ENCODE data around the gene DLL4.

Gene DLL4

DNA sequence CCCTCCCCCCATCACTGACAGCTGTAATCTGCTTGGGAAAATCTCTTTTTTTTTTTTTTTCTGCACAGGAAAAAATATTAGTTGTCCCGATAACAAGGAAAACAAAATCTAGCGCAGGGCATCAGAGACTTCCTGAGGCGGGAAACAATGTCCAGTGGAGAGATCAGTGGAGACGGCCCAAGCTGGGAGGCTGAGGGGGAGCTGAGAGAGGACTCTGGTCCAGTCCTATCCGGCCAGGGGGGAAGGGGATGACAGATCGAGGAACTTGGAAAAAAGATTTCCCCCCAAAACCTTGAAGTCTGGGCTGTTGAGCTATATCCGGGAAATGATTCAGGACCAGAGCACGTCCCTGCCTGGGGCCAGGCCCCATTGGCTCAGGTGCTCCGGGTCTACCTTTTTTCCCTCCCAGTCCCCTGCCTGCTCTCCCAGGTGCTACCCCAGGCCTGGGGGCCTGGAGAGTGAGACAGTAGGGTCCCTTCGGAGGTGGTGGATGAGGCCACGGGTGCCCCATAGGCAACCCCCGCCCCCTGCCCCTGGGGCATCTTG, 14.0 kb upstream of the DLL4 start:
- FAIRE-seq (no peak), DNase-seq (ENCODE audit: insufficient read length, low spot score) (no peak)
- no peak for TF ChIP-seq POLR2AphosphoS5 (IDR thresholded peaks at IDR 0.05; ENCODE audit: low read depth, low read length)
- TF ChIP-seq PAX5 (IDR thresholded peaks at IDR 0.05; ENCODE audit: insufficient read depth, low read length, severe bottlenecking) = no peak
- no peak for TF ChIP-seq POLR2A (IDR thresholded peaks at IDR 0.05; ENCODE audit: low read depth, low read length)
- no peak for TF ChIP-seq SPI1 (IDR thresholded peaks at IDR 0.05; ENCODE audit: low read depth, low read length)
- no peak for TF ChIP-seq TAF1 (IDR thresholded peaks at IDR 0.05; ENCODE audit: low read depth, low read length)
- no peak for TF ChIP-seq POU2F2 (IDR thresholded peaks at IDR 0.05; ENCODE audit: low read depth, low read length)

- DNase-seq (ENCODE audit: insufficient read length, low spot score) = no peak
These were observed 13.5 kb upstream of the DLL4 start for GRCh38 chr15:40915679-40916078.

GRCh38 chr15:40917585-40917984, 11.6 kb upstream of the DLL4 start:
- TF ChIP-seq POLR2A (IDR thresholded peaks at IDR 0.05; ENCODE audit: low read depth, low read length) = no peak
- no peak for TF ChIP-seq PAX5 (IDR thresholded peaks at IDR 0.05; ENCODE audit: insufficient read depth, low read length, severe bottlenecking)
- no peak for TF ChIP-seq SPI1 (IDR thresholded peaks at IDR 0.05; ENCODE audit: low read depth, low read length)
- TF ChIP-seq TAF1 (IDR thresholded peaks at IDR 0.05; ENCODE audit: low read depth, low read length) = no peak
- no peak for TF ChIP-seq POU2F2 (IDR thresholded peaks at IDR 0.05; ENCODE audit: low read depth, low read length)
- no peak for TF ChIP-seq POLR2AphosphoS5 (IDR thresholded peaks at IDR 0.05; ENCODE audit: low read depth, low read length)
- DNase-seq (ENCODE audit: insufficient read length, low spot score) (no peak), FAIRE-seq (no peak)

More at GRCh38 chr15:40915679-40916078, 13.5 kb upstream of the DLL4 start:
- FAIRE-seq = no peak
- TF ChIP-seq POU2F2 (IDR thresholded peaks at IDR 0.05; ENCODE audit: low read depth, low read length) = no peak
- no peak for TF ChIP-seq SPI1 (IDR thresholded peaks at IDR 0.05; ENCODE audit: low read depth, low read length)
- TF ChIP-seq POLR2A (IDR thresholded peaks at IDR 0.05; ENCODE audit: low read depth, low read length) = no peak
- TF ChIP-seq PAX5 (IDR thresholded peaks at IDR 0.05; ENCODE audit: insufficient read depth, low read length, severe bottlenecking) = no peak
- TF ChIP-seq TAF1 (IDR thresholded peaks at IDR 0.05; ENCODE audit: low read depth, low read length) = no peak
- no peak for TF ChIP-seq POLR2AphosphoS5 (IDR thresholded peaks at IDR 0.05; ENCODE audit: low read depth, low read length)

DNA sequence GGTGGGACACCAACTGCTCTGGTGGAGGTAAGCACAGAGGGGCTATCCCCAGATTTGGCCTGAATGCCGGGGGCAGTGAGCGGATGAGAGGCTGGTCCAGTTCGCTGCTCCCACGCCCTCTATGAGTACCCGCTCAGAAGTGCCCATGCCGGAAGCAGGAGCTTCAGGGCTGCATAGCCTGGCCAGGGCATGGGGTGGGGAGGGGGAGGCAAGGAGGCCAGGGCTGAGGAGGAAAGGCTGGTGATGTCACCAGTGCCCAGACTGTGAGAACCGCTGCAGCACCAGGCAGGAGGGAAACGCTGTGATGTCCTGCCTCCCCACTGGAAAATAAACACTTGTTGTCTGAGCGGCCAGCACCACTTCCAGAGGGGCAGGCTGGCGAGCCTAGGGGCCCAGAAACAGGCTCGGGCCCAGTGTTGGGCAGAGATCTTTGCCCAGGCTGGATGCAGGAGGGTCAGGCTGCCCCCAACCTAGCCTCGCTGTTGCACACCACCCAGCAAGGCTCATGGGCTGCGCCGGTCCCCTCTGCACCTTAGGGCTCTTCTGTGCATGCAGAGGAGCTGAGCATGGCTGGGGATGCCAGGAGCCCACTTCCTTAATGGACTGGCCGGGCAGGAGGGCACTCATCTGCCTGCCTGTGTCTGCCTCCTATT, 10.9 kb upstream of the DLL4 start:
- no peak for FAIRE-seq
- TF ChIP-seq POU2F2 (IDR thresholded peaks at IDR 0.05; ENCODE audit: low read depth, low read length) = no peak
- no peak for TF ChIP-seq SPI1 (IDR thresholded peaks at IDR 0.05; ENCODE audit: low read depth, low read length)
- no peak for TF ChIP-seq PAX5 (IDR thresholded peaks at IDR 0.05; ENCODE audit: insufficient read depth, low read length, severe bottlenecking)
- TF ChIP-seq POLR2AphosphoS5 (IDR thresholded peaks at IDR 0.05; ENCODE audit: low read depth, low read length) = no peak
- no peak for TF ChIP-seq POLR2A (IDR thresholded peaks at IDR 0.05; ENCODE audit: low read depth, low read length)
- no peak for TF ChIP-seq TAF1 (IDR thresholded peaks at IDR 0.05; ENCODE audit: low read depth, low read length)
- no peak for DNase-seq (ENCODE audit: insufficient read length, low spot score)

- DNase-seq (ENCODE audit: insufficient read length, low spot score) (no peak), FAIRE-seq (no peak)
- TF ChIP-seq SPI1 (IDR thresholded peaks at IDR 0.05; ENCODE audit: low read depth, low read length) = no peak
- TF ChIP-seq POLR2A (IDR thresholded peaks at IDR 0.05; ENCODE audit: low read depth, low read length) = no peak
- TF ChIP-seq POU2F2 (IDR thresholded peaks at IDR 0.05; ENCODE audit: low read depth, low read length) = no peak
- TF ChIP-seq TAF1 (IDR thresholded peaks at IDR 0.05; ENCODE audit: low read depth, low read length) = no peak
- no peak for TF ChIP-seq PAX5 (IDR thresholded peaks at IDR 0.05; ENCODE audit: insufficient read depth, low read length, severe bottlenecking)
- TF ChIP-seq POLR2AphosphoS5 (IDR thresholded peaks at IDR 0.05; ENCODE audit: low read depth, low read length) = no peak
These were observed 10.2 kb upstream of the DLL4 start for GRCh38 chr15:40918799-40919392.

- no peak for FAIRE-seq
- TF ChIP-seq POU2F2 (IDR thresholded peaks at IDR 0.05; ENCODE audit: low read depth, low read length) = no peak
- TF ChIP-seq TAF1 (IDR thresholded peaks at IDR 0.05; ENCODE audit: low read depth, low read length) = no peak
- TF ChIP-seq PAX5 (IDR thresholded peaks at IDR 0.05; ENCODE audit: insufficient read depth, low read length, severe bottlenecking) = no peak
- no peak for TF ChIP-seq POLR2AphosphoS5 (IDR thresholded peaks at IDR 0.05; ENCODE audit: low read depth, low read length)
- TF ChIP-seq POLR2A (IDR thresholded peaks at IDR 0.05; ENCODE audit: low read depth, low read length) = no peak
- no peak for TF ChIP-seq SPI1 (IDR thresholded peaks at IDR 0.05; ENCODE audit: low read depth, low read length)
- no peak for DNase-seq (ENCODE audit: insufficient read length, low spot score)
These were observed 7.1 kb upstream of the DLL4 start for GRCh38 chr15:40921949-40922607.

- FAIRE-seq = no peak
- TF ChIP-seq POLR2AphosphoS5 (IDR thresholded peaks at IDR 0.05; ENCODE audit: low read depth, low read length) (no peak), TAF1 (IDR thresholded peaks at IDR 0.05; ENCODE audit: low read depth, low read length) (no peak), PAX5 (IDR thresholded peaks at IDR 0.05; ENCODE audit: insufficient read depth, low read length, severe bottlenecking) (no peak), SPI1 (IDR thresholded peaks at IDR 0.05; ENCODE audit: low read depth, low read length) (no peak), POLR2A (IDR thresholded peaks at IDR 0.05; ENCODE audit: low read depth, low read length) (no peak), POU2F2 (IDR thresholded peaks at IDR 0.05; ENCODE audit: low read depth, low read length) (no peak)
- no peak for DNase-seq (ENCODE audit: insufficient read length, low spot score)
These were observed 6.5 kb upstream of the DLL4 start for GRCh38 chr15:40922608-40923005.

GRCh38 chr15:40923551-40923950, 5.6 kb upstream of the DLL4 start:
- no peak for FAIRE-seq
- TF ChIP-seq PAX5 (IDR thresholded peaks at IDR 0.05; ENCODE audit: insufficient read depth, low read length, severe bottlenecking) = no peak
- no peak for TF ChIP-seq SPI1 (IDR thresholded peaks at IDR 0.05; ENCODE audit: low read depth, low read length)
- no peak for TF ChIP-seq POU2F2 (IDR thresholded peaks at IDR 0.05; ENCODE audit: low read depth, low read length)
- no peak for TF ChIP-seq POLR2AphosphoS5 (IDR thresholded peaks at IDR 0.05; ENCODE audit: low read depth, low read length)
- TF ChIP-seq TAF1 (IDR thresholded peaks at IDR 0.05; ENCODE audit: low read depth, low read length) = no peak
- TF ChIP-seq POLR2A (IDR thresholded peaks at IDR 0.05; ENCODE audit: low read depth, low read length) = no peak

DNA sequence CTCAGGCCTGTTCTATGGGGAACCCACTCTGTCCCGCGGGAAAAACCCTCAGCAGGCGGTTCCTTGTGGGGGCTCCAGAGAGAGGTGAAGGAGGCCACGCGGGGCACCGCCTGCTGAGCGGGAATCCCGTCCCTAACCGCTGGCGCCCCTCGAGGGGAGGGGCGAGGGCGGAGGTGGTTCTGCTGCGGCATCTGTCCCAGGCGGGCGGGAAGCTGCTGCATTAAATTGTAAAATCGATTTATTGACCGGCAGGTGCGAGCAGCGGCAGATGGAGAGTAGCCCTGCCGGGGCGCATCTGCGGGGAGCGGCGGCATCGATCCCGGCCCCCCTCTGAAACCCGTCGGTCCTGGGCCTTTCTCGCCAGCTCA, 3.7 kb upstream of the DLL4 start:
- FAIRE-seq = no peak
- DNase-seq (ENCODE audit: insufficient read length, low spot score) = no peak
- TF ChIP-seq TAF1 (IDR thresholded peaks at IDR 0.05; ENCODE audit: low read depth, low read length) = no peak
- TF ChIP-seq POU2F2 (IDR thresholded peaks at IDR 0.05; ENCODE audit: low read depth, low read length) = no peak
- TF ChIP-seq POLR2A (IDR thresholded peaks at IDR 0.05; ENCODE audit: low read depth, low read length) = no peak
- no peak for TF ChIP-seq SPI1 (IDR thresholded peaks at IDR 0.05; ENCODE audit: low read depth, low read length)
- no peak for TF ChIP-seq POLR2AphosphoS5 (IDR thresholded peaks at IDR 0.05; ENCODE audit: low read depth, low read length)
- no peak for TF ChIP-seq PAX5 (IDR thresholded peaks at IDR 0.05; ENCODE audit: insufficient read depth, low read length, severe bottlenecking)

More at GRCh38 chr15:40923551-40923950, 5.6 kb upstream of the DLL4 start:
- DNase-seq (ENCODE audit: insufficient read length, low spot score) = no peak
